ENCODE data around the gene BIN1. TPM values are rescaled to one million over a fixed set of nuclear protein-coding genes. Genes with fewer than 3 reads are reported as not detected.

BIN1 gene
- total RNA-seq, 1 experiment from 2014 or later: 14.2 TPM

GRCh38 chr2:127107622-127107999 lies 657 bp upstream of the BIN1 start:
- no peak for DNase-seq (ENCODE audit: low spot score)
- in situ Hi-C loops (cut with HindIII; ENCODE audit: low sequenced_read_pairs): no loop called here

GRCh38 chr2:127106457-127106990 lies 430 bp downstream of the BIN1 start:
- DNase-seq (ENCODE audit: low spot score): no peak
- in situ Hi-C loops (cut with HindIII; ENCODE audit: low sequenced_read_pairs): no loop called here

DNA sequence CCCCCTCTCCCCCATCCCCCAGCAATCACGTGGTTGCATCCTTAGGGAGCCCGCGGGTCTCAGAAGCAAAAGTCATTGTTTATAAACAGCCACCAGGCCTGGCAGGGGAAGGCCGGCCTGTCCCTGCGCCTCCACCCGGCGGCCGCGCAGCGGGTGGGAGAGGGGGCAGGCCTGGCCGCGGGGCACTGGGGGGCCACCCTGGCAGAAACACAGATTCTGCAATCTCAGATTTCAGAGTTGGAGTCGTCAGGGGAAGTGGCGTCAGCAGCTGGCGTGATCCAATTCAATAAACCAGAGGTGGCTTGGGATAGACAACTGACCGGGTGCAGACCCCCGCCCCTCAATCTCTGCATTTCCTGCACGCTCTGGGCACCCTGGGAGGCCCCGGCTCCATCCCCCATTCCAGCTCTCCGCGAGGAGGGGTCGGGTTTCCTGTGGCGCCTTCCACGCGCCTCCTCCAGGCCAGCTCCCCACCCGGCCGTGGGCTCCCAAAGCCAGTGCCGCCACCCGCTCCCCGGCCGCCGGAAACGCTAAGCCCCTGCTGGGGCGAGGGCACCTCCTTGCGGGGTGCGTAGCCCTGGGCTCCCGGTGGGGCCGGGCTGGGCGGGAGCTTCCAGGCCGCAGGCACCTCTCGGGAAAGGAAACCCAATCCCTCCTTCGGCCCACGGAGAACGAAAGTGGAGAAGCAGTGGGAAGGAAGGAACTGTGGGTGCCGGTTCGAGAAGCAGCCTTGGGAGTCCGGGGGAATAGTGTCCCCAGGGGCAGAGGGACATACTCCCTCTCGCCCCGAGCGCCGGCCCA lies 1.1 kb downstream of the BIN1 start:
- no peak for DNase-seq (ENCODE audit: low spot score)
- in situ Hi-C loops (cut with HindIII; ENCODE audit: low sequenced_read_pairs): no loop called here

- in situ Hi-C loops (cut with HindIII; ENCODE audit: low sequenced_read_pairs): no loop called here
- no peak for DNase-seq (ENCODE audit: low spot score)
Measured at GRCh38 chr2:127104881-127105655, 1.9 kb downstream of the BIN1 start.

DNA sequence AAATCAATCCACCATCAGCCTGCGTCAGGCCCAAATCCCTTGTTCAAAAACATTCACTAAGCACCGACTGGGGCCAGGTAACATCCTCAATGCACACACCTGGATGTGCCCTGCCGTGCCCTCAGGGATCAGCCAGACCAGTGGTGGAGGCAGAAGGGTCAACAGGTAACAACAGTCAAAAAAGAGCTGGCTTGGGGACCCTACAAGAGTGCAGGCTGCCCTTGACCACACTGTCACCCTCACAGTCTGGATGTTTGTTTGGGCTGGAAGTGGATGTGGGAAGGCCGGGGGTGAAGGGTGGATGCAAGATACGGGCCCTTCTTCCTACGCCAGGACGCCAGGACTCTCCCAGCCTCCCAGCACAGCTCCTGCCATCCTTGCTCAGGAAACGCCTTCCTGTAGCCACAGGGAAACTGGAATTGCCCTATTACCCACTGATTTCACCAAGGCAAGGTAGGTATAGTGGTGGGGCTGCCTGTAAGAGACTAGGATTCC lies 2.7 kb downstream of the BIN1 start:
- in situ Hi-C loops (cut with HindIII; ENCODE audit: low sequenced_read_pairs): no loop called here
- no peak for DNase-seq (ENCODE audit: low spot score)

DNA sequence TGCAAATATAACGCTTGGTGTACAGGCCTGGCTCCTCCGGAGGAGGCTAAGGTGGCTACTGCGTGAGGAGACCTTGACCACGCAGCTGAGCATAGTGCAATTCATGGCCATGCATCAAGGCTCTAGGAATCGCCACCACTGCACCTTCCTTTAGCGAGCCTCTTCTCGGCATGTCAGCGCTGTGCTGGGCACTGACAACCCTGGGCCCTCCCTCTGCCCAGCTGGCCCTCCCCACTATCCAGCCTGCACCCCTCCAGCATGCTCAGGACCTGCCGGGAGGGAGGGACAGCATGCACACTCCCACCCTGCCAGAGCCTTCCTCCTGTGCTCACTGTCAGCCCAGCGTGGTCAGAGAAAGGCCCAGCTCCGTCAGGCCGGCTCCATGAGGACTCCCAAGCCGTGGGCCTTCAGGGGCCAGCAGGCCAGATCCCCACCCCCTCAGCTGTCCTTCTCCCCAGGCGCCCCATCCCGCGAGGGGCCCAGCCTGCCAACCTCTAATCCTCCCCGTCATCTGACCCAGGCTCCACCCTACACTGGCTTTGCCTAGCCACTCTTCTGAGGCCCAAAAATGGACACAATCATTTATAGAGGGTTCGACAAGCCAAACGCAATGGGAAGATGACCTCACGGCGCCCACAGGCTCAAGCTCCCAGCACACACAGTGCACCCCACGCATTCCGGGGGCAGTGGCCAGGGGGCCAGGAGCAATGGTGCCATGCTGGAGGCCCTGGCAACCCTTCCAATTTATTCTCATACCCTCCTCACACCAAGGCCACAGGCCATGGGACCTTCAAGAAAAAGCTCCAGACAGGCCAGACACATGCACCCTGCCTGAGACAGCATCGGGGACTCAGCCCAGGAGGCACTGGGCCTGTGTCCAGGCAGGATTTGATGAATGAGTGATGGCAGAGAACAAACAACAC lies 3.5 kb downstream of the BIN1 start:
- in situ Hi-C loops (cut with HindIII; ENCODE audit: low sequenced_read_pairs): no loop called here
- DNase-seq (ENCODE audit: low spot score): no peak

DNA sequence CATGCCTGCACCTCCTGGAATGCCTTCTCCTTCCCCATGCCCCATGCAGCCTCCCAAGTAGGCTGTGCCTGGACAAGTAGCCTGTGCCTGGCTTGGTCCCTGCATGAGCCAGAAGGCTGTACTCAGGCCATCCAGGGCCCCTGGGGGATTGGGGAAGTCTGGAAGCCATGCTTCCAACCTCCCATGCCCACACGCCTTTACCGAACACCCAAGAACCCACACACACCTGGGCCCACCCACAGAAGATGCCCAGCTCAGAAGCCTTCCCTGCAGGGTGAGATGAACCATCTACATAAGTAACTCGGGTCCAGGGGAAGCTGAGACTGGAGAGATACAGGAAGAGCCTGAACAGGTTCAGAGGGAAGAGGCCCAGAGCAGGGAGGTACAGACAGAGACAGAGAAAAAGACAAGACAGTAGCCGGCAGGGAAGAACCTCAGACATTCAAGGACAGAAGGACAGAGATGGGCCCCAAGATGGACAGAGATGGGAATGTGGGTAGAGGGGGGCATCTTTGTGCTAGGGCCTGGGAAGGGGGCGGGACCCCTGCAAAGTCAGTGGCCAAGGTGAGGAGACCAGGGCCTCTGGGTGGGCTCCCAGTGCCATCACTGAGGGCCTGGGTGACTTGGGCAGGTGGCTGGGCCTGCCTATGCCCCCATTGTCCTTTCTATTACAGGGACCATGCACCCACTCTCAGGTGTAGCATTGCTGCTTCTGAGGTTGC lies 4.3 kb downstream of the BIN1 start:
- no peak for DNase-seq (ENCODE audit: low spot score)
- in situ Hi-C loops (cut with HindIII; ENCODE audit: low sequenced_read_pairs): no loop called here

DNA sequence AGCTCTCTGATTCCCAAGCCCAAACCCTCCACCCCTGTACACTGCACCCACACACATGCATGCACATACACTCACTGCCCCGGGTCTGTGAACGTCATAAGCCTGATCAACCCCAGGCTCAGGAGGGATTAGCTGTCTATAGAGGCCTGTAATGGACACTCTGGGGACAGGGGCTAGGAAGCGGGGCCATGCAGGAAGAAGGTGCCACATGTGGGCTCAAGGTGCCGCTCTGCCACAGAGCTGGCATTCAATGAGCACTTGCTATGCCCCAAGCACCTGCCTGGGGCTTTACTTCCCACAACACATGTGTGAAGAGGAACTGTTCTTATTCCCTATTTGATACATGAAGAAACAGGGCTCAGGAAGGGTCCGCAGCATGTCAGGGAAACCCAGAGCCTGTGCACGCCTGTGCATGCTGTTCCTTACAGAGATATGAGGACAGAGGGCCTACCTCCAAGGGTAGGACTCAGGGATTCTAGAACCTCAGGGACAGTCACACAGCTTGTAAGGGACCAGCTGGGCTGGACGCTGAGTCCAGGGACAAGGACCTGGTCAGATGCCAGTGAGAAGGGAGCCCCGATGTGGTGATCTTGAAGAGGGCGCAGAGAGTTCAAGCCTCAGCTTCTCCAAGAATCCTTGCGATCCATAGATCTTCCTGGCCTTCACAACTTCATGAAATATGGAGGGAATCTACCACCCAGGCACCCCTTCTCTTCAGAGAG lies 5.0 kb downstream of the BIN1 start:
- DNase-seq (ENCODE audit: low spot score): no peak
- in situ Hi-C loops (cut with HindIII; ENCODE audit: low sequenced_read_pairs): no loop called here

DNA sequence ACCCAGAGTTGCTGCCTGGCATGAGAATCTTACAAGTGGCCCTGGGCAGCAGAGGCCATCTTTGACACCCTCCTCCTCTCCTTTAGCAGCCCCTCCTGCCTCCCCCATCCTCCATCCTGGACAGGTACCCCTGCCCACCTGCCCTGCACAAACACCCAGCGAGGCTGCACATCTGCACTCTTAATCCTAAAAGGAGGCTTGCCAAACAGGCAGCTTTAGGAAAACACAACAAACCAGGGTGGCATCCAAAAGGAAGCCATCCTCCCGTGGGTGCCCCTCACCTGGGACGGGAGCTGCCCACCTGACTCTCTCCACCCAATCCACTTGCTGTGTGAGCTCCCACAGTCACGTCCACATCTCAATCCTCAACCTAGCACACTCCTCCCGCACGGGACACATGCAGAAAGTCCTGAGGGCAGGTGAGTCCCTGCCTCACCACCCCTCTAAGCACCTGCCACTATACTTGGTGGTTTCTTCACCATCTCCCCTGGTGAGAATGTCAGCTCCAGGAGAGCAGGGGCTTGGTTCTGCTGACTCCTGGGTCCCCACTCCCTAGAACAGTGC lies 5.8 kb downstream of the BIN1 start:
- DNase-seq (ENCODE audit: low spot score): no peak
- in situ Hi-C loops (cut with HindIII; ENCODE audit: low sequenced_read_pairs): no loop called here

- DNase-seq (ENCODE audit: low spot score): no peak
- in situ Hi-C loops (cut with HindIII; ENCODE audit: low sequenced_read_pairs): no loop called here
Measured at GRCh38 chr2:127100251-127101047, 6.5 kb downstream of the BIN1 start.

DNA sequence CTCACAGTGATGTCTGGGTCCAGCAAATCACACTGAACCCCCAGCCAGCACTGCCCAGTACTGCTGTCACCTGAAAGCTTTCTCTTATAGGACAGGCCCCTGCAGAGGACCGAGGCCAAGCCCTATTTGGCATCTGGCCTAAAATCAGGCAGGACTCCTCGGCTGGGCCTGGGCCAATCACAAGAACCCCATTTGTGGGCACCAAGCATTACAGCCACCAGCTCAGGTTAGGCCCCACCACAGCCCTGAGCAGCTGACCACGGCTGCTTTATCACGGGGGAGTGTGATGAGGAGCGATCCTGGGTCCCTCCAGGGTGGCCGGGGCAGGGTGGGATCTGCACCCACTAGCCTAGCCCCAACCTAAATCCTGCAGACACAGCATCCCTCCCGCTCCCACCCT lies 8.2 kb downstream of the BIN1 start:
- in situ Hi-C loops (cut with HindIII; ENCODE audit: low sequenced_read_pairs): no loop called here
- no peak for DNase-seq (ENCODE audit: low spot score)

GRCh38 chr2:127097841-127098651 lies 8.9 kb downstream of the BIN1 start:
- DNase-seq (ENCODE audit: low spot score): no peak
- in situ Hi-C loops (cut with HindIII; ENCODE audit: low sequenced_read_pairs): no loop called here

GRCh38 chr2:127097471-127097765 lies 9.5 kb downstream of the BIN1 start:
- no peak for DNase-seq (ENCODE audit: low spot score)
- in situ Hi-C loops (cut with HindIII; ENCODE audit: low sequenced_read_pairs): no loop called here

DNA sequence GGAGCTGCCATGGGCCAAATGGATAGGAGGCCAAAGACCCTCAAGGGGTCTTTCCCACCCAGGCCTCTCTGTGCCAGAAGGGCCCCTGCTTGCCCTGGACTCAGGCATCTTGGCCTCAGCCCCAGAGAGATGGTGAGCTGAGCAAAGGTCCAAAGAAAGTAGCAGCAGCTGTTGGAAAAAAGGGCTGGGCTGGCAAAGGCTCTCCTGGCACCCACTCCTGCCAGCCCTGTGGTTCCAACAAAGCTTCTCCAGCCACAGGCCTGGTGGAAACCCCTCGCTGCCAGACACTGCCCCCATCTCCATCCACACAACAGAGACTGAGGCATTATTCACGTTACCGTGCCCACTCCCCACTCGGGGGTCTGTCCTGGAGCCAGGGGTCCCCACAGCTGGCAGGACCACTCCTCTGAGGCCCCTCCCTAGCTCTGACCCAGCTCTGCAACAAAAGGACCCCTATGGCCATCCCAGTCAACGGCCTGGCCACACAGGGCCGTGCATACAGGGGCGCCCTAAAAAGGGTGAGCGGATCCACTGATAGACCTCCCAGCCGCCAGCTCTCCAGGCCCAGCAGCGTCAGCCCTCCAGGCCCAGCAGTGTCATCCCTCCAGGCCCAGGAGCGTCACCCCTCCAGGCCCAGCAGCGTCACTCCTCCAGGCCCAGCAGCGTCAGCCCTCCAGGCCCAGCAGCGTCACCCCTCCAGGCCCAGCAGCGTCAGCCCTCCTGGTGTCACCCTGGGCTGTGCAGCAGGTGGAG lies 10.1 kb downstream of the BIN1 start:
- in situ Hi-C loops (cut with HindIII; ENCODE audit: low sequenced_read_pairs): no loop called here
- DNase-seq (ENCODE audit: low spot score): no peak

- in situ Hi-C loops (cut with HindIII; ENCODE audit: low sequenced_read_pairs): no loop called here
Measured at GRCh38 chr2:127096280-127096679, 10.7 kb downstream of the BIN1 start.

DNA sequence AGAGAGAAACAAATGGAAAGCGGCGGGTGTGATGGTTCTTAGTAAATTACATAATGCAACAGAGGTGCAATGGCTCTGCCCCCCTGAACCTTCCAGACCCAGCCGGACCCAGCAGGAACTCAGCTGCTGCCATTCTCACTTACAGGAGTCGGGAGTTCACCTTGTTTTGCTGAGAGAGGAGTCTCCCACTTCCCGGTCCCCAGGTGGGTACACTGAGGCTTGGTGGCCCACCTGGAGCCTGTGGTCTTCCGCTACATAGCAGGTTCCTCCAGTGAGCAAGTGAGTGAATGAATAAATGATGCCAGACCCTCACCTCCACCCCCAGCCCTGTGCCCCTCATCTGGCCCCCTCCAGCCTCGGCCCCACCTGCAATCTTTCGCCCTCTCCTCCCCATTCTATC lies 11.2 kb downstream of the BIN1 start:
- in situ Hi-C loops (cut with HindIII; ENCODE audit: low sequenced_read_pairs): no loop called here
- no peak for DNase-seq (ENCODE audit: low spot score)

More at GRCh38 chr2:127096280-127096679, 10.7 kb downstream of the BIN1 start:
- no peak for DNase-seq (ENCODE audit: low spot score)

All from G401 (cell line).